ELF-1 (cell line): ENCODE data around the gene MASTL.

Source experiments
- DNase-seq: peaks from one replicate; pipeline ENCODE4 v3.0.0-alpha.2; 2016; ENCODE audit warnings: low read depth, low spot score

Gene MASTL

DNA sequence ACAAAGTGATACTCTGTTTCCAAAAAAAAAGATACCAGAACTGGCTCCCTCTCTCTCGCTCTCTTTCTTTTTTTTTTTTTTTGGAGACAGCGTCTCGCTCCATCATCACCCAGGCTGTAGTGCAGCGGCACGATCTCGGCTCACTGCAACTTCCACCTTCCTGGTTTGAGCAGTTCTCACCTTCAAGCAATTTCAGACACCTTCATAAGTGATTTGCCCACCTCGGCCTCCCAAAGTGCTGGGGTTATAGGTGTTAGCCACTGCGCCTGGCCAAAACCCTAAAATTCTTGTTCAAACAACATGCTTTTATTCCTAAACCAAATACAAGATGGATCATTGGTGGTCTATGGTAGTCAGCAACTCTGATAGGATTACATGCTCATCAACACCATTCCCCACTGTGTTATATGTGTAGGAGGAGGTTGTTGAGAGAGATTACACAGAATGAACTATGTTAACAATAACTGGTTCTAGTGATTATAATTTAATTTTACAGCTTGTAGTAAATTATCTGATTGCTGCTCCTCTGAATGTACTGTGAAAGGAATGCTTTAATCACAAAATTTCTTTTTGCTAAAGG is 69.9 kb downstream of the MASTL start:
- DNase-seq = no peak

DNA sequence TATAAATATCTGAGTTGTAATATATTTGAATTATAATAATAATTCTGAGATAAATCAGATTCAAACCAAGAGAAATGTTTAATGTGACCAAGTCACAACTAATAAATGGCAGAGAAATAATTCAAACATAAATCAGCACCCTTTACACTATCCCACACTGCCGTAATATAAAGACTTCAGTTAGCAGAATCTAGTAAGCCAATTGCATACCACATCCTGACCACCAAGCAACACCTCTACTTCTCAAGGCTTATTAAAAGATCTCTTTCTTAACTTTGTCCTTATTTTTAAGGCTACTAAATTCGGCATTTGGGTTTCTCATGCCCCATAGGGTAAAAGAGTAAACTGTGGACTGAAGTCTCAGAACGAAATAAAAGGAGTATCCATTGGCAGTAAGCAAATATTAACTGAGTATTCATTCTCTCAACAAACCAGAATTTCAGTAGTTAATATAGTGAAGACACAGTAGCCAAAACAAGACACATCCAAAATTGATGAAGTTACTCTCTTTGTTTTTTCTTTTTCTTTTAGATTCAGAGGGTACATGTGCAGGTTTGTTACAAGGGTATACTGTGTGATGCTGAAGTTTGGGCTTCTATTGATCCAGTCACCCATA is 70.6 kb downstream of the MASTL start:
- DNase-seq = no peak

DNA sequence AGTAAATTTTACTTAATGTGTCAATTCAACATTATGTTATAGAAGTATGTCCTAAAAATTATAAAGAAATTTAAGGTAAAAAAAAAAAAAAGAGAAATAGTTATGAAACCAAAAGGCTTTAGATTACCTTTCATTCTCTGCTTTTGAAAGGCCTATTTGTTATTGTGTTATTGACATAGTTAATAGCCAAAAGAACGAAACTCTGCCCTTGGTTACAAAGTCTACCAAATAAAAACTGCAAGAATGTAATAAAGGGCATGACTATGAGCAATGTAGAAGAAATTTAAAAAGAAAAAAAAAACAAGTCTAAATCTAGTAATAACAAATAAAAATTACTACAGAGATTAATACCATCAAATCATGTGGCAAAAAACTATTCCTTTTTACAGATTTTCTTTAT is 74.9 kb downstream of the MASTL start:
- DNase-seq = no peak

DNA sequence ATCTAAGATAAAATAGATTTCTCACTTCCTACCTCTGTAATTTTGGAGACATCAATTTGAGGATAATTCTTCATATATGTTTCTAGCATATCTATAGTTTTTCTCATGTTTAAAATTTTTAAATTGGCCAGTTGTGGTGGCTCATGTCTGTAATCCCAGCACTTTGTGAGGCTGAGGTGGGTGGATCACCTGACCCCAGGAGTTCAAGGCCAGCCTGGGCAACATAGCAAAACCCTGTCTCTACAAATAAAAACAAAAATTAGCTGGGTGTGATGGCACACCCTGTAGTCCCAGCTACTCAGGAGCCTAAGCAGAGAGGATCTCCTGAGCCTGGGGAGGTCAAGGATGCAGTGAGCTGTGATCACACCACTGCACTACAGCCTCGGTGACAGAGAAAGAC is 80.6 kb downstream of the MASTL start:
- DNase-seq = no peak
